ENCODE data around the gene MLNR. TPM values are rescaled to one million over a fixed set of nuclear protein-coding genes. Genes with fewer than 3 reads are reported as not detected.

MLNR gene
- total and polyA plus RNA-seq, 4 donors: 0.02 TPM; not detected in 3

DNA sequence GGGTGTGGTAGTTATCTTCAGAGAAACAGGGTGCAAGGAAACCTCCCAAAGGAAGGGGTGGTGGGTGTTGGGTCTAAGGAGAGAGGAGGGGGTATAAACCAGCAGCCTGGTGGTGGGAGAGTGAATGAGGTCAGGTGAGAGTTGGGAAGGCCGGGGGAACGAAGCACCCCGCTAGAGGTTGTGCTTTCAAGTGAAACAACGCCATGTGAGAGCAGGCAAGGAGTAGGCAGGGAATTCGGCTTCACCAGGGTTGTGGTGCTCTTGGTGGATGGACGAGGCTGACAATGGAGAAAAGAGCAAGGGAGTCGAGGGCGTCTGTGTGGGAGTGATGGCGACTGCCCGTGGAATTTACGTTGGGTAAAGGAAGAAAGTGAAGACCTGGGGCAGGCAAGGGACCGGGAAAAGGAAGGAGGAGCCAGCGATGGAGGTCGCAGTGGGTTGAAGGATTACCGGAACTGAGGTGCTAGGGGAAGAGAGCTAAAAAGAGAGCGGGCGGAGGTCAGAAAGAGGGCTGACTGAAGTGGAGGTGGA, 2.1 kb upstream of the MLNR start:
- Histone ChIP-seq H3K36me3 (ENCODE audit: control insufficient read depth in 4 of 4, insufficient read depth in 4 of 4, low read length in 4 of 4) (no peaks in the 10 kb centered on the region), H3K4me1 (ENCODE audit: control insufficient read depth in 5 of 5, insufficient read depth in 5 of 5, low read length in 5 of 5) (peaks cover 0 to 20% (median 7%) of the 10 kb centered on the region in 5 donors), H3K4me3 (no peak overlapping the region), H3K9me3 (ENCODE audit: control insufficient read depth in 4 of 4, insufficient read depth in 3 of 4, low read length in 3 of 4) (peaks cover 0 to 7% (median 0%) of the 10 kb centered on the region in 4 donors), H3K27ac (ENCODE audit: low read depth in 1 of 2, low read length in 1 of 2) (no peak overlapping the region), H3K9ac (ENCODE audit: insufficient read depth in 1 of 2, low read length in 2 of 2) (no peak overlapping the region), H3K27me3 (ENCODE audit: control insufficient read depth in 3 of 3, insufficient read depth in 3 of 3, low read length in 2 of 3) (peaks cover 0 to 55% (median 49%) of the 10 kb centered on the region in 3 donors)
- DNase-seq (no peak), ATAC-seq (ENCODE audit: insufficient read depth, low FRiP score) (no peak)
- TF ChIP-seq, protein P1, sequence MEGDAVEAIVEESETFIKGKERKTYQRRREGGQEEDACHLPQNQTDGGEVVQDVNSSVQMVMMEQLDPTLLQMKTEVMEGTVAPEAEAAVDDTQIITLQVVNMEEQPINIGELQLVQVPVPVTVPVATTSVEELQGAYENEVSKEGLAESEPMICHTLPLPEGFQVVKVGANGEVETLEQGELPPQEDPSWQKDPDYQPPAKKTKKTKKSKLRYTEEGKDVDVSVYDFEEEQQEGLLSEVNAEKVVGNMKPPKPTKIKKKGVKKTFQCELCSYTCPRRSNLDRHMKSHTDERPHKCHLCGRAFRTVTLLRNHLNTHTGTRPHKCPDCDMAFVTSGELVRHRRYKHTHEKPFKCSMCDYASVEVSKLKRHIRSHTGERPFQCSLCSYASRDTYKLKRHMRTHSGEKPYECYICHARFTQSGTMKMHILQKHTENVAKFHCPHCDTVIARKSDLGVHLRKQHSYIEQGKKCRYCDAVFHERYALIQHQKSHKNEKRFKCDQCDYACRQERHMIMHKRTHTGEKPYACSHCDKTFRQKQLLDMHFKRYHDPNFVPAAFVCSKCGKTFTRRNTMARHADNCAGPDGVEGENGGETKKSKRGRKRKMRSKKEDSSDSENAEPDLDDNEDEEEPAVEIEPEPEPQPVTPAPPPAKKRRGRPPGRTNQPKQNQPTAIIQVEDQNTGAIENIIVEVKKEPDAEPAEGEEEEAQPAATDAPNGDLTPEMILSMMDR (IDR thresholded peaks at IDR 0.05; ENCODE audit: control extremely low read depth, extremely low read depth): no peak
- 52 to 76% methylated on average over 17 of the region's 17 CpGs for WGBS, 2 donors

DNA sequence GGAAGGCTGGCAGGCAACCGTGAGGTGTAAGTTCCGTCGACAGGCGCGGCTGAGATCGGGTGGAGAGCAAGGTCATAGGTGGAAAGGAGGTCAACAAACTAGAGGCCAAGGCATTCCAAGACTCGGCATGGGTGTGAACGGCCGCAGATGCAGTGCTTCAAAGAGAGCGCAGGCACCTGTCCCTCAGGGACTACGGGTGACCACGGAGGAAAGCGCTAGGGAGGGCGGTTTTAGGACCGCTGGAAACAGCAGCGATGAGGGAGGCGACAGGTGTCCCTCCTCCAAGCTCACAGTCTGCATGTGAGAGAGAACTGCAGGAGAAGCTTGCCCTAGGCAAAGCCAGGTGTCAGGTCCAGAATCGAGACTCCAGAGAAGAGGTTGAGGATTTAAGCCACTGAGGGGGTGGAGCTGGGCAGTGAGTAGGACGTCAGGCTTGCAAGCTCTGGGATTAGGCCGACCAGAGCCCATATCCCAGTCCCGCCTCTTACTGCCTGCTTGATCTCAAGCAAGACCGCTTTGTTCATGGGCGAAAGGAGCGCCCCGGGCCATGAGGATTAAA, 1.6 kb upstream of the MLNR start:
- ATAC-seq (ENCODE audit: insufficient read depth, low FRiP score) (no peak), DNase-seq (peak in 2 of 3 donors; percentile 7 to 31)
- Histone ChIP-seq H3K4me1 (ENCODE audit: control insufficient read depth in 5 of 5, insufficient read depth in 5 of 5, low read length in 5 of 5) (peaks cover 0 to 20% (median 7%) of the 10 kb centered on the region in 5 donors), H3K9ac (ENCODE audit: insufficient read depth in 1 of 2, low read length in 2 of 2) (no peak overlapping the region), H3K4me3 (no peak overlapping the region), H3K27me3 (ENCODE audit: control insufficient read depth in 3 of 3, insufficient read depth in 3 of 3, low read length in 2 of 3) (peaks cover 0 to 60% (median 55%) of the 10 kb centered on the region in 3 donors), H3K36me3 (ENCODE audit: control insufficient read depth in 4 of 4, insufficient read depth in 4 of 4, low read length in 4 of 4) (no peaks in the 10 kb centered on the region), H3K9me3 (ENCODE audit: control insufficient read depth in 4 of 4, insufficient read depth in 3 of 4, low read length in 3 of 4) (peaks cover 0 to 7% (median 0%) of the 10 kb centered on the region in 4 donors), H3K27ac (ENCODE audit: low read depth in 1 of 2, low read length in 1 of 2) (no peak overlapping the region)
- 37 to 66% methylated on average over 25 of the region's 25 CpGs for WGBS, 2 donors
- TF ChIP-seq, protein P1 (IDR thresholded peaks at IDR 0.05; ENCODE audit: control extremely low read depth, extremely low read depth): no peak

DNA sequence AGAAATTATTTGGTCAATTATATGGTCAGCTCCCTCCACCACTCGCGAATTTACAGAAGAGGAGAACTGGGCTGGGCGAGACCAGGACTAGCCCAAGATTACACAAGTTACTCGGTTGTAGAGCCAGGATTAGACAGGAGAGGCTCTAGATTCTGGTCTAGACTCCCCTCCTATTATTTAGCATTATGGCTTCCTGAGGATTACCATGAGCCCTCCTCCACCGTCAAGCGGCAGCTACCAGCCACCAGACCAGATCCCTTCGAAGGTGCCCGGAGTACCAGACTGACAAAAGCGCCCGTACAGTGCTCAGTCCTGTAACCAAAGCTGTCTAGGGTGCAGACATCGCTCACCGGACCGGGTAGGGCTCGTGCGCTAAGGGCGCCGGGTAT, 497 bp upstream of the MLNR start:
- no peak for DNase-seq
- no peak for ATAC-seq (ENCODE audit: insufficient read depth, low FRiP score)
- Histone ChIP-seq H3K9me3 (ENCODE audit: control insufficient read depth in 4 of 4, insufficient read depth in 3 of 4, low read length in 3 of 4) (peaks cover 0 to 7% (median 0%) of the 10 kb centered on the region in 4 donors), H3K4me1 (ENCODE audit: control insufficient read depth in 5 of 5, insufficient read depth in 5 of 5, low read length in 5 of 5) (peaks cover 0 to 20% (median 7%) of the 10 kb centered on the region in 5 donors), H3K9ac (ENCODE audit: insufficient read depth in 1 of 2, low read length in 2 of 2) (no peak overlapping the region), H3K36me3 (ENCODE audit: control insufficient read depth in 4 of 4, insufficient read depth in 4 of 4, low read length in 4 of 4) (no peaks in the 10 kb centered on the region), H3K27me3 (ENCODE audit: control insufficient read depth in 3 of 3, insufficient read depth in 3 of 3, low read length in 2 of 3) (peaks cover 0 to 66% (median 57%) of the 10 kb centered on the region in 3 donors), H3K4me3 (peak overlapping the region; percentile 2), H3K27ac (ENCODE audit: low read depth in 1 of 2, low read length in 1 of 2) (no peak overlapping the region)
- TF ChIP-seq, protein P1 (IDR thresholded peaks at IDR 0.05; ENCODE audit: control extremely low read depth, extremely low read depth): no peak
- 16 to 18% methylated on average over 17 of the region's 17 CpGs for WGBS, 2 donors
